Measurements from ENCODE around the gene SLC34A1. TPM values are rescaled to one million over a fixed set of nuclear protein-coding genes. Genes with fewer than 3 reads are reported as not detected.

SLC34A1 gene
- total and polyA plus RNA-seq, 9 donors: not detected

- Histone ChIP-seq H3K27ac (no peak overlapping the region), H3K4me3 (no peak overlapping the region), H3K4me1 (ENCODE audit: insufficient read depth) (peaks cover 2% of the 10 kb centered on the region), H3K9me3 (no peaks in the 10 kb centered on the region), H3K27me3 (no peaks in the 10 kb centered on the region), H3K36me3 (no peaks in the 10 kb centered on the region)
- intact Hi-C loops (cut with DNase I): no loop called here
- no peak for DNase-seq
- TF ChIP-seq POLR2A (IDR thresholded peaks at IDR 0.05) (no peak), EP300 (IDR thresholded peaks at IDR 0.05) (no peak)
- TF ChIP-seq, protein P1, sequence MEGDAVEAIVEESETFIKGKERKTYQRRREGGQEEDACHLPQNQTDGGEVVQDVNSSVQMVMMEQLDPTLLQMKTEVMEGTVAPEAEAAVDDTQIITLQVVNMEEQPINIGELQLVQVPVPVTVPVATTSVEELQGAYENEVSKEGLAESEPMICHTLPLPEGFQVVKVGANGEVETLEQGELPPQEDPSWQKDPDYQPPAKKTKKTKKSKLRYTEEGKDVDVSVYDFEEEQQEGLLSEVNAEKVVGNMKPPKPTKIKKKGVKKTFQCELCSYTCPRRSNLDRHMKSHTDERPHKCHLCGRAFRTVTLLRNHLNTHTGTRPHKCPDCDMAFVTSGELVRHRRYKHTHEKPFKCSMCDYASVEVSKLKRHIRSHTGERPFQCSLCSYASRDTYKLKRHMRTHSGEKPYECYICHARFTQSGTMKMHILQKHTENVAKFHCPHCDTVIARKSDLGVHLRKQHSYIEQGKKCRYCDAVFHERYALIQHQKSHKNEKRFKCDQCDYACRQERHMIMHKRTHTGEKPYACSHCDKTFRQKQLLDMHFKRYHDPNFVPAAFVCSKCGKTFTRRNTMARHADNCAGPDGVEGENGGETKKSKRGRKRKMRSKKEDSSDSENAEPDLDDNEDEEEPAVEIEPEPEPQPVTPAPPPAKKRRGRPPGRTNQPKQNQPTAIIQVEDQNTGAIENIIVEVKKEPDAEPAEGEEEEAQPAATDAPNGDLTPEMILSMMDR (IDR thresholded peaks at IDR 0.05): no peak
- 76 to 78% (median 76%) methylated on average over 11 of the region's 11 CpGs for WGBS, 3 donors
Observed at GRCh38 chr5:177376107-177376506, 8.1 kb upstream of the SLC34A1 start.

GRCh38 chr5:177377851-177378776 lies 6.1 kb upstream of the SLC34A1 start:
- H3K9me3 ChIP-seq: no peaks in the 10 kb centered on the region
- TF ChIP-seq EP300 (IDR thresholded peaks at IDR 0.05) (no peak), POLR2A (IDR thresholded peaks at IDR 0.05) (no peak)
- TF ChIP-seq, protein P1 (IDR thresholded peaks at IDR 0.05): no peak
- no peak for DNase-seq
- H3K4me3 ChIP-seq: no peak overlapping the region
- H3K36me3 ChIP-seq: no peaks in the 10 kb centered on the region
- 86 to 93% (median 93%) methylated on average over 8 of the region's 8 CpGs for WGBS, 3 donors
- H3K27me3 ChIP-seq: no peaks in the 10 kb centered on the region
- intact Hi-C loops (cut with DNase I): no loop called here
- no peaks in the 10 kb centered on the region for H3K4me1 ChIP-seq (ENCODE audit: insufficient read depth)
- no peak overlapping the region for H3K27ac ChIP-seq

DNA sequence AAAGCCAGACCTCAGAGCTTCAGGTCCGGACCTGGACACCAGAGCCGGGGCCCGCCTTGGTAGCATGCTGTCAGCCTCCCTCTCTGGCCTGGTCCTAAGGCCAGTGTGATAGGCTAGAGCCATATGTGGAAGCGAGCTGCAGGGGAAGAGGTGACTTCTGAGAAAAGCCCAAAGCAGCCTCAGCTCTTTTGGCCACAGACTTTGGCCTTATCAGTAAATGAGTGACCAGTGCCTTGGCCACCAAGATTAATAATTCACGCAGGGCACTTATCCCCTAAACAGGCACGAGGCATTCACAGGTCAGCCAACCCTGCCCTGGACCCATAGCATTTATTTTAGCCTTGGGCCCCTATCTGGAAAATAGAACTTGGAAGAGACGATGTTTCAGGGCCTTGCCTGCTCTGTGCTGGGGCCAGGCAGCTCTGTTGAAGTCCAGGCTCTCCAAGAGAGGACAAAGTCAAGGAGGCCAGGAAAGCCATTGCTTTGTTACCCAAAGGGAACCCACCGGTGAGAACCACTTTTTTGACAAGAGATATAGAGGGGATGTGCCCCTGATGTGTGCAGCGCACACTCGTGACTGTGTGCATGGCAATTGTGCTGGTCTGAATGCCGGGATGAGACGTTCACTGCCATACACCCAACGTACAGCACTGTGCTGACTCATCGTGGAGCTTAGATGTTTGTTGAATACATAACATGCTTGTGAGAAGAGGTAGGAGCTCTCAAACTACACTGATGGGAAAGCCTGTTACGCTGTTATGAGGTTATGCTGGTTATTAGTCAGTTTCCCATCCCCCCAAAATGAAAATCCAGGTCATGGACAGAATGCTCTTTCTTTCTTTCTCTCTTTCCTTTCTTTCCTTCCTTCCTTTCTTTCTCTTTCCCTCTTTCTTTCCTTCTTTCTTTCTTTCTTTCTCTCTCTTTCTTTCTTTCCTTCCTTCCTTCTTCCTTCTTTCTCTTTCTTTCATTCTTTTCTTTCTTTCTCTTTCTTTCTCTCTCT lies 5.0 kb upstream of the SLC34A1 start:
- Histone ChIP-seq H3K36me3 (no peaks in the 10 kb centered on the region), H3K27me3 (no peaks in the 10 kb centered on the region), H3K27ac (no peak overlapping the region), H3K9me3 (no peaks in the 10 kb centered on the region), H3K4me3 (no peak overlapping the region), H3K4me1 (ENCODE audit: insufficient read depth) (no peaks in the 10 kb centered on the region)
- intact Hi-C loops (cut with DNase I): no loop called here
- DNase-seq: no peak
- 78 to 81% (median 79%) methylated on average over 14 to 15 of the region's 15 CpGs for WGBS, 3 donors
- TF ChIP-seq, protein P1 (IDR thresholded peaks at IDR 0.05): no peak
- TF ChIP-seq POLR2A (IDR thresholded peaks at IDR 0.05) (no peak), EP300 (IDR thresholded peaks at IDR 0.05) (no peak)

DNA sequence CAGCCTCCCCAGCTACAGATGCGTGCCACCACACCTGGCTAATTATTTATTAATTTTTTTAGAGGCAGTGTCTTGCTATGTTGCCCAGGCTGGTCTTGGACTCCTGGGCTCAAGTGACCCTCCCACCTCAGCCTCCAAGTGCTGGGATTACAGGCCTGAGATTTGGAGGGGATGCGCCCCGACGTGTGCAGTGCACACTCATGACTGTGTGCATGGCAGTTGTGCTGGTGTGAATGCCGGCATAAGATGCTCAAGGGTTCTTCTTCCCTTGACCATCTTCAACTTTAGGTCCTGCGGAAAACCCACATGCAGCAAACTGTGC lies 3.5 kb upstream of the SLC34A1 start:
- TF ChIP-seq EP300 (IDR thresholded peaks at IDR 0.05) (no peak), POLR2A (IDR thresholded peaks at IDR 0.05) (no peak)
- TF ChIP-seq, protein P1 (IDR thresholded peaks at IDR 0.05): no peak
- intact Hi-C loops (cut with DNase I): loop anchor here in 2 of 4 donors (10.0 kb wide), 2 partner anchors 266 to 794 kb away; no protein-coding TSS in a partner anchor
- no peak for DNase-seq
- Histone ChIP-seq H3K27me3 (no peaks in the 10 kb centered on the region), H3K36me3 (no peaks in the 10 kb centered on the region), H3K27ac (no peak overlapping the region), H3K9me3 (no peaks in the 10 kb centered on the region), H3K4me3 (no peak overlapping the region), H3K4me1 (ENCODE audit: insufficient read depth) (no peaks in the 10 kb centered on the region)
- 72 to 84% (median 81%) methylated on average over 6 of the region's 6 CpGs for WGBS, 3 donors
